Measurements from ENCODE around the gene CRIP1.

CRIP1 gene

DNA sequence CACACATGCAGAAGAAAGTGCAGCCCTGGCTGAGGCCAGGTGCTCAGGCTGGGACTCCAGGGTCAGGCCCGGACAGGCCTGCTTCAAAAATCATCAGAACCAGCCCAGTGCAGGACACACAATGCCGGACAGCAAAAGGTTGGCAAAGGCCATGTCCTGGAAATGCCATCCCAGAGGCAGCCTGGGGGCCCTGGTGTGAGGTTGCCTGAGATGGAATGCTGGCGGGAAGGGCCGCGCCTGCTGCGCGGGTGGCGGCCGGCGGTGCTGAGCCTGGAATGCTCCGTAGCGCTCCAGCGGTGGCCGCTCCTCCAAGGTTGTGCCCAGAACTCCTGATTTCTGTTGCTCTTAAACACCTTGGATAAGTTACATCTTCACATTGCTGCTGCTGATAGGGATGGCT, 33.7 kb upstream of the CRIP1 start:
- no peak for DNase-seq

- no peak for DNase-seq
Observed at GRCh38 chr14:105453847-105454246, 32.8 kb upstream of the CRIP1 start.

DNA sequence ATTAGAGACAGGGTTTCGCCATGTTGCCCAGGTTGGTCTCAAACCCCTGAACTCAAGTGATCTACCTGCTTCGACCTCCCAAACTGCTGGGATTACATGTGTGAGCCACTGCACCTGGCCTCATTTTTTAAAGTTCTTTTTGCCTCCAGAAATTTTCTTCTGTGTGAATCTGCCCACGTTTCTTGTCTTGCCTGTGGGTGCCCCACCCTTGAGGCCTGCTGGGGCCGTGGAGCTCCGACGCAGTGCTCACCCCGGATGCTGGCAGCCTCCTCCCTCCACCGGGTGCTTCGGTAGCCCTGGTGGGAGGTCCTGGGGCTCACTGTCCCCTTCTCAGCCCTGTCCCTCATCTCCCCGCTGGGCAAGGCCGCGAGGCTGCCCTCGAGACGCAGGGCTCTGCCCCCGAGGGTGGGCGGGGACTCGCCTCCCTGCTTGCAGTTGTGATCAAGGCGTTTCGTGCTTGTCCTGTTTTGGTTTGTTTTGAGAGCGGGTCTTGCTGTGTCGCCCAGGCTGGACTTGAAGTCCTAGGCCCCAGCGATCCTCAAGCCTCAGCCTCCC, 31.5 kb upstream of the CRIP1 start:
- no peak for DNase-seq

- DNase-seq: no peak
Observed at GRCh38 chr14:105455766-105456660, 30.7 kb upstream of the CRIP1 start.

DNA sequence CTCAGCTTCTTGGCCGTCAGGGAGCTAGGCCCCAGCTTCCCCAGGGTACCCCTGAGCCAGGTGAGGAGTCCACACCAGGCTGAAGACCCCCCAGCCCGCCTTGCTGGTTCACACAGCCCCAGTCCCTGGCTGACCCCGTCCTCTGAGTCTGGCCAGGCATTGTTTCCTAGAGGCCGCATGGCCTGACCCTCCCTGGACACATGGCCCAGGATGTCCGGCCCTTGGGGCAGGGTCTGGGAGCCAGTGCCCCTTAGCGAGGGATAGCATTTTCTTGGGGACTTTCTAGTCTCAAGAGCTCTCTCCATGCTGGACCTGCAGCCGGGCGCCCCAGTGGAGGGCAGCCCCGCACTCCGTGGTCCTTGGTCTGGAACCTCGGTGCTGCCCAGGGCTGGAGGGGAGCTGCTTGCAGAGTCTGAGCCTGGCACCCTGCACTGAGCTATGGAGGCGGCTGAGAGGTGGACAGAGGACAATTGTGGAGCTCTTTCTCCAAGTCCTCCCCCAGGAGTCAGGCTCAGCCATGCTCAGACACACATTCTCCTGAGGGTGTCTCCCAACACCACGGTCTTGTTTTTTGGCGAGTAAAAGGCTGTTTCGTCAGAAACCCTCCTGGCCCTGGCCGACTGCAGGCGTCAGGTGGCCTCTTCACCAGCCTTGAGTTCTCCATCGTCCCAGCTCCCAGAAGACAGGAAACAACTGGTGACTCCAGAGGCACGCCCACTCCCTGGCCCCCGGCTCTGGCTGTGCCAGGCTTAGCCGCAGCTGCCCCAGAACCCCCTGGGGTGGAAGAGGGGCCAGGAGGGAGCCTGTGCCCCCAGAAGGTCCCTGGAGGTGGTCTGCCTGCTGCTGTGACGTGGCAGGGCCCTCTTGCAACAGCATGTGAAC, 29.7 kb upstream of the CRIP1 start:
- no peak for DNase-seq

DNA sequence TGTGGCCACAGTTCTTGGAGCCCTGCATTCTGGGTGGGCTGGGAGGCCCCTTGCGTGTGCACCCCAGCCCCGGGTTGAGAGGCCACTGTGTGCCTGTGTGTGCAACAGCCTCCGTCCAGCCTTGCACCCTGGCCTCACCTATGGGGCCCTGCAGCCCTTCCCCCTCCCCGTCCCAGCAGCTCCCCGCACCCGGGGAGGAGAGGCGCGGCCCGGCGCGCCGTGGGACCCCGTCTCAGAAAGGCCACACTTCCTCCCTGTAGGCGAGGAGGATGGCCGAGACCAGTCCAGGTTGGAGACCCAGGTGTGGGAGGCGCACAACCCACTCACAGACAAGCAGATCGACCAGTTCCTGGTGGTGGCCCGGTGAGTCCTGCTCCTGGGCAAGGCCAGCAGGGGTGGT, 28.7 kb upstream of the CRIP1 start:
- DNase-seq: no peak

DNA sequence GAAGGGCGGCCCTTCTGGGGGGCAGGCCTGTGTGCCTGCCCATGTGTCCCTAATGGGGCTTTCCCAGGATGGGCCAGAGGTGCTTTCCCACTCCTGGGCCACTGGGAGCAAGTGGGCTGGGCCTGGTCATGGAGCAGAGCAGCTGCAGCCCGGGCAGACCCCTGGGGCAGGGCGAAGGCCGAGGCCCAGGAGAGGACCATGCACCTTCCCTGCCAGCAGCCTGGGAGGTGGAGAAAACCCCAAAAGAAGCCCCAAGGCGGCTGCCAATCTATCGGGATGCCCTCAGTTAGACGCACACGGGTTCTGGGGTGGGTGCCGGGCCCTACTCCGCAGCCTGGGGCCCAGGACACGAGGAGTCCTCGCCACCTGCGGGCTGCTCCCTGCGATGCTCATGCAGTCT, 28.1 kb upstream of the CRIP1 start:
- no peak for DNase-seq

DNA sequence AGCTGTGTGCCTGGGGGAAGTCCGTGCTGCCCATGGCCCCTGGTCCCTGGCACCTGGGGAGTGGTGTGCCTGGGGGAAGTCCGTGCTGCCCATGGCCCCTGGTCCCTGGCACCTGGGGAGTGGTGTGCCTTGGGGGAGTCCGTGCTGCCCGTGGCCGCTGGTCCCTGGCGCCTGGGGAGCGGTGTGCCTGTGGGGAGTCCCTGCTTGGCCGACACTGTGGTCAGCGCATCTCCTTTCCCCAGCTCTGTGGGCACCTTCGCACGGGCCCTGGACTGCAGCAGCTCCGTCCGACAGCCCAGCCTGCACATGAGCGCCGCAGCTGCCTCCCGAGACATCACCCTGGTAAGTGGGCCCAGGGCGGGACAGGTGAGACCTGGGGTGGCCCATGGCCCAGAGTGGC, 26.6 kb upstream of the CRIP1 start:
- no peak for DNase-seq

GRCh38 chr14:105460616-105461015, 26.1 kb upstream of the CRIP1 start:
- DNase-seq: no peak

DNA sequence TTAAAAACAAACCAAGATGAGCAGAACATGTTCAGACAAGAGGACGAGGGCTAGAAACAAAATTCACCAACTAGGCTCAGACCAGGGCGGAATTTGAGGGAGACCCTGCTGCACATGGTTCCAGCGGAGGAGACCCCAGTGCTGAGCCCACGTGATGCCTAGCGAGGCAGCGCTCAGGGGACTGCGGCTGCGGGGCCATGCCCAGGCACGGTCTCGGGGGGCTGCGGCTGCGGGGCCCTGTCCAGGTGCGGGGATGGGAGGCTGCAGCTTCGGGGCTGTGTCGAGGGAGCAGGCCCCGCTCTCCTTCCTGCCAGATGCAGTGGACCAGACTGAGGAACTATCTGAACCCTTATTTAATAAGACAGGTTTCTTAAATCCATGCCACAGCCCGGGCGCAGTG, 24.8 kb upstream of the CRIP1 start:
- no peak for DNase-seq

DNA sequence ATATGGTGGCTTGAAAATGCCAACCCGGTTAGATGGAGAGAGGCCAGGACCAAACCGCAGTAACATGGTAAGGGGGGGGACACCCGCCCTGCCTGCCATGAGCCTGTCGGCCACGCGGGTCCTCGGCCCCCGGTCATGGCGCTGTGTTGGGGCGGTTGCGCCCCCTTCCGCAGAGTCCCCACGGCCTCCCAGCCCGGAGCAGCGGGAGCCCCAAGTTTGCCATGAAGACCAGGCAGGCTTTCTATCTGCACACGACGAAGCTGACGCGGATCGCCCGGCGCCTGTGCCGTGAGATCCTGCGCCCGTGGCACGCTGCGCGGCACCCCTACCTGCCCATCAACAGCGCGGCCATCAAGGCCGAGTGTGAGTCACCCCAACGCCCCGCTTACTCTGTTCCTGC, 22.2 kb upstream of the CRIP1 start:
- no peak for DNase-seq

- DNase-seq: no peak
Observed at GRCh38 chr14:105465209-105466031, 21.3 kb upstream of the CRIP1 start.

- no peak for DNase-seq
Observed at GRCh38 chr14:105466531-105467248, 20.0 kb upstream of the CRIP1 start.

- no peak for DNase-seq
Observed at GRCh38 chr14:105467249-105467941, 19.3 kb upstream of the CRIP1 start.

DNA sequence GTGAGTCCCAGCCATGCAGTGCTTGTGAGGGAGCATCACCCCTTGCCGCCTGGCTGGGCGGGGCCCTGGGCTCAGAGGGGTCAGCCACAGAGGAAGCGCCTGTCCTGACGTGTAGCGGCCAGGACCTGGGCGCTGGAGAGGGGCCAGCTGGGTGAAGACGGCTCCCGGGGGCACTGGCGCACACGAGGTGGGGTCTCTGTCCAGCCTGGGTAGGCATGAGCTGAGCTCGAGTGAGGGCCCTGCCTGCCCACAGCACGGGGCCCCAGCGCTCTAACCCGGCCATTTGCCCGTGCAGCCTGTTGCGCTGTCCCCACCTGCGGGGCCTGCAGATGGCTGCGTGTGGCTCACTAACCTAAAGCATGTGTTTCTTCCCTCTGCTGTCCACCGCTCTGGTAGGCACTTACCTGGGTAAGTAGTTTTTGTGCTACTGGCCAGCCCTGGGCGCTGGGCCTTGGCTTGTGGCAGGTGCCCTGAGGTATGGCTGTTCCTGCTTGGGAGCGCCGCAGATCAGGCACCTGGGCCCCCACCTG, 18.7 kb upstream of the CRIP1 start:
- DNase-seq: no peak

- DNase-seq: no peak
Observed at GRCh38 chr14:105468621-105469241, 18.0 kb upstream of the CRIP1 start.

- DNase-seq: no peak
Observed at GRCh38 chr14:105469456-105470349, 17.0 kb upstream of the CRIP1 start.

DNA sequence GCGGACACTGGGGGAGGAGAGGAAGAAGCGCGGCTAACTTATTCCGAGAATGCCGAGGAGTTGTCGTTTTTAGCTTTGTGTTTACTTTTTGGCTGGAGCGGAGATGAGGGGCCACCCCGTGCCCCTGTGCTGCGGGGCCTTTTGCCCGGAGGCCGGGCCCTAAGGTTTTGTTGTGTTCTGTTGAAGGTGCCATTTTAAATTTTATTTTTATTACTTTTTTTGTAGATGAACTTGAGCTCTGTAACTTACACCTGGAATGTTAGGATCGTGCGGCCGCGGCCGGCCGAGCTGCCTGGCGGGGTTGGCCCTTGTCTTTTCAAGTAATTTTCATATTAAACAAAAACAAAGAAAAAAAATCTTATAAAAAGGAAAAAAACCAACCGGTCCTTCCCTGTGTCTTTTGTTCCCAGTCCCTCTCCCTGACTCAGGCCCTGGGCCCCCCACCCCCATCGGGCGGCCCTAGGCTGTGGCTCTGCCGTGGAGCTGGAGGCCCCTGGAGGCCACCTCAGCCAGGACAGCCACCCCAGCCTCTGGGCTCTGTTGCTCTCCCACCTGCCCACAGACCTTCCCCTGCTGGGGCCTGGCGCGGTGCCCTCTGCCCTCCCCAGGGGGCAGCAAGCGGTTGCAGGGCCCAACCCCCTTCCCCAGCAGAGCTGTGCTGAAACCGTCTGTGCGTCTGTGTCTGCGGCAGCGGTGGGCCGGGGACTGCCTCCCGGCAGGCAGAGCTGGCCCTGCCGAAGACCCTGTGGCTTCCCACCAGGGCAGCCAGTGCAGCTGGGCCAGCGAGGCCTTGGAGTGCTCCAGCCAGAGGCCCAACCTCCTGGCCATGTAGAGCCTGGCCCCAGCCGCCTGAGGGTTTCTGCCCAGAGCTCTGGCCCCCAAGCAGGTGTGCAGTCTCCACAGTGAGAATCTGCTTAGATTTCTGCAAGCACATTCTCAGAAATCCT, 16.1 kb upstream of the CRIP1 start:
- no peak for DNase-seq

All from amniotic stem cell (primary cell).